Panc1 (cell line): ENCODE data around the gene DCP1A.
"Not testable (repeated sequence)": the region's sequence is repeated elsewhere in the genome, so short reads cannot be mapped to it uniquely, and the experiment has no call there.

Source experiments
- POLR2AphosphoS5 ChIP-seq: IDR thresholded peaks from 2 replicates; pipeline ENCODE4 v1.6.1; 2012; ENCODE audit warnings: mild to moderate bottlenecking, low read depth, low read length, moderate library complexity
- SIN3A ChIP-seq: IDR thresholded peaks from 2 replicates; pipeline ENCODE4 v1.6.1; 2012; ENCODE audit warnings: low read depth, mild to moderate bottlenecking, low read length, moderate library complexity, borderline replicate concordance; ENCODE audit not compliant: insufficient read depth
- TCF7L2 ChIP-seq: IDR thresholded peaks from 2 replicates; pipeline ENCODE4 v1.6.1; 2011; ENCODE audit warnings: mild to moderate bottlenecking, low read depth, low read length, inconsistent platforms
- TF ChIP-seq, protein P1 (sequence below): fragments of 450-650 bp; IDR thresholded peaks from 2 replicates; pipeline ENCODE4 v1.5.1; 2017; ENCODE audit warnings: mild to moderate bottlenecking
- TF ChIP-seq, protein P2 (sequence below), 2 experiments: IDR thresholded peaks; 2 replicates each; pipeline ENCODE4 v1.6.1; 2011 to 2012; ENCODE audit warnings: low read depth in 2 of 2, control low read depth in 1 of 2, low read length in 1 of 2, mild to moderate bottlenecking in 1 of 2, moderate library complexity in 1 of 2; ENCODE audit not compliant: insufficient read depth in 1 of 2

DNA sequence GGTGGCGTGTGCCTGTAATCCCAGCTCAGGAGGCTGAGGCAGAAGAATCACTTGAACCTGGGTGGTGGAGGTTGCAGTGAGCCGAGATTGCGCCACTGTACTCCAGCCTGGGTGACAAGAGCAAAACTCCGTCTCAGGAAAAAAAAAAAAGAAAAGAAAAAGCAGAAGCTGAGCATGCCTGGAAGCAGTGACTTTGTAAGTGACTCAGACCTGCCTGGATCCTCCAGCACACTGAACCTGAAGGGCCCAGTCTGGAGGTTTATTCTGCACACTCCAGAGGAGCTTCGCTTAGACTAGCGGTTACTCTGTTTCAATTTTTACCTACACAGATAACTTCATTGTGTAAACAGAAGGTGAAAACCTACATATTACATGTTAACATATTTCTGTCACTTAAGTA, 19.4 kb downstream of the DCP1A start:
- TF ChIP-seq, protein P1, sequence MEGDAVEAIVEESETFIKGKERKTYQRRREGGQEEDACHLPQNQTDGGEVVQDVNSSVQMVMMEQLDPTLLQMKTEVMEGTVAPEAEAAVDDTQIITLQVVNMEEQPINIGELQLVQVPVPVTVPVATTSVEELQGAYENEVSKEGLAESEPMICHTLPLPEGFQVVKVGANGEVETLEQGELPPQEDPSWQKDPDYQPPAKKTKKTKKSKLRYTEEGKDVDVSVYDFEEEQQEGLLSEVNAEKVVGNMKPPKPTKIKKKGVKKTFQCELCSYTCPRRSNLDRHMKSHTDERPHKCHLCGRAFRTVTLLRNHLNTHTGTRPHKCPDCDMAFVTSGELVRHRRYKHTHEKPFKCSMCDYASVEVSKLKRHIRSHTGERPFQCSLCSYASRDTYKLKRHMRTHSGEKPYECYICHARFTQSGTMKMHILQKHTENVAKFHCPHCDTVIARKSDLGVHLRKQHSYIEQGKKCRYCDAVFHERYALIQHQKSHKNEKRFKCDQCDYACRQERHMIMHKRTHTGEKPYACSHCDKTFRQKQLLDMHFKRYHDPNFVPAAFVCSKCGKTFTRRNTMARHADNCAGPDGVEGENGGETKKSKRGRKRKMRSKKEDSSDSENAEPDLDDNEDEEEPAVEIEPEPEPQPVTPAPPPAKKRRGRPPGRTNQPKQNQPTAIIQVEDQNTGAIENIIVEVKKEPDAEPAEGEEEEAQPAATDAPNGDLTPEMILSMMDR = not testable (repeated sequence)
- TF ChIP-seq, protein P2, sequence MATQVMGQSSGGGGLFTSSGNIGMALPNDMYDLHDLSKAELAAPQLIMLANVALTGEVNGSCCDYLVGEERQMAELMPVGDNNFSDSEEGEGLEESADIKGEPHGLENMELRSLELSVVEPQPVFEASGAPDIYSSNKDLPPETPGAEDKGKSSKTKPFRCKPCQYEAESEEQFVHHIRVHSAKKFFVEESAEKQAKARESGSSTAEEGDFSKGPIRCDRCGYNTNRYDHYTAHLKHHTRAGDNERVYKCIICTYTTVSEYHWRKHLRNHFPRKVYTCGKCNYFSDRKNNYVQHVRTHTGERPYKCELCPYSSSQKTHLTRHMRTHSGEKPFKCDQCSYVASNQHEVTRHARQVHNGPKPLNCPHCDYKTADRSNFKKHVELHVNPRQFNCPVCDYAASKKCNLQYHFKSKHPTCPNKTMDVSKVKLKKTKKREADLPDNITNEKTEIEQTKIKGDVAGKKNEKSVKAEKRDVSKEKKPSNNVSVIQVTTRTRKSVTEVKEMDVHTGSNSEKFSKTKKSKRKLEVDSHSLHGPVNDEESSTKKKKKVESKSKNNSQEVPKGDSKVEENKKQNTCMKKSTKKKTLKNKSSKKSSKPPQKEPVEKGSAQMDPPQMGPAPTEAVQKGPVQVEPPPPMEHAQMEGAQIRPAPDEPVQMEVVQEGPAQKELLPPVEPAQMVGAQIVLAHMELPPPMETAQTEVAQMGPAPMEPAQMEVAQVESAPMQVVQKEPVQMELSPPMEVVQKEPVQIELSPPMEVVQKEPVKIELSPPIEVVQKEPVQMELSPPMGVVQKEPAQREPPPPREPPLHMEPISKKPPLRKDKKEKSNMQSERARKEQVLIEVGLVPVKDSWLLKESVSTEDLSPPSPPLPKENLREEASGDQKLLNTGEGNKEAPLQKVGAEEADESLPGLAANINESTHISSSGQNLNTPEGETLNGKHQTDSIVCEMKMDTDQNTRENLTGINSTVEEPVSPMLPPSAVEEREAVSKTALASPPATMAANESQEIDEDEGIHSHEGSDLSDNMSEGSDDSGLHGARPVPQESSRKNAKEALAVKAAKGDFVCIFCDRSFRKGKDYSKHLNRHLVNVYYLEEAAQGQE (IDR thresholded peaks at IDR 0.05; ENCODE audit: insufficient read depth in 1 of 2, low read depth in 2 of 2, low read length in 1 of 2) = not testable (repeated sequence)
- not testable (repeated sequence) for TF ChIP-seq POLR2AphosphoS5, TCF7L2, SIN3A
